Left lung (tissue), 10 donors: ENCODE data around the gene CMBL. TPM values are rescaled to one million over a fixed set of nuclear protein-coding genes. Genes with fewer than 3 reads are reported as not detected.
A peak's percentile ranks its signal among the peaks of the same experiment; 100 is the strongest.

ENCODE experiments used
- ATAC-seq: fragments of 200-7000 bp; cut with Tn5 transposase; one replicate; pipeline ENCODE4 v1.9.1; 2020; ENCODE audit warnings: moderate library complexity
- DNase-seq, 4 donors: peaks; one replicate each; pipeline ENCODE4 v3.0.0-alpha.2; 2013 to 2020
- H3K27ac ChIP-seq, 2 donors: fragments of 200-600 bp; sonication (generic) in 1 of 2; one replicate each; pipeline versions ENCODE4 v1.5.0 to v1.8.0; 2020 to 2021
- H3K27me3 ChIP-seq, 2 donors: fragments of 200-600 bp; sonication (generic) in 1 of 2; one replicate each; pipeline versions ENCODE4 v1.5.0 to v1.8.0; 2020 to 2021
- H3K36me3 ChIP-seq, 2 donors: fragments of 200-600 bp; sonication (generic) in 1 of 2; one replicate each; pipeline versions ENCODE4 v1.5.0 to v1.8.0; 2020 to 2021
- H3K4me1 ChIP-seq, 2 donors: fragments of 200-600 bp; one replicate each; pipeline ENCODE4 v1.8.0; 2021
- H3K4me3 ChIP-seq, 2 donors: fragments of 200-600 bp; sonication (generic) in 1 of 2; one replicate each; pipeline versions ENCODE4 v1.5.0 to v1.8.0; 2020 to 2021; ENCODE audit warnings: mild to moderate bottlenecking in 1 of 2
- H3K9me3 ChIP-seq, 2 donors: fragments of 200-600 bp; sonication (generic) in 1 of 2; one replicate each; pipeline versions ENCODE4 v1.5.0 to v1.8.0; 2020 to 2021
- CTCF ChIP-seq, 2 donors: fragments of 200-600 bp; sonication (generic) in 1 of 2; IDR thresholded peaks; one replicate each; pipeline versions ENCODE4 v1.5.0 to v1.8.0; 2021; ENCODE audit warnings: antibody characterized with exemption in 2 of 2
- intact Hi-C, 2 donors: fragments of 100-400 bp; cut with DNase I; formaldehyde crosslinking; loops; one replicate each; pipeline versions ENCODE4 v1.11.2 to v1.14.2; 2022
- polyA plus RNA-seq, 6 donors: library from polyadenylated mRNA; unstranded; fragments of 120-200 nt; gene quantifications; one replicate each; pipeline ENCODE4 v1.2.1, GENCODE V29; 2013; ENCODE audit not compliant: insufficient read length in 6 of 6
- total RNA-seq, 2 donors: library from RNA; stranded (reverse); fragmentation: NEBNext Ultra II Directional; extraction: Animal tissue kit (Norgen Biotek cat#: 25700); gene quantifications; one replicate each; pipeline ENCODE4 v1.2.1, GENCODE V29; 2021
- donor health status: DM: no; HTN: yes; CAD: no.
- donor health status: DM: no; HTN: no; CAD: no.

CMBL gene
- total and polyA plus RNA-seq, 8 donors = 17.3 to 26.9 (median 22.5) TPM

GRCh38 chr5:10243660-10244240 is 64.0 kb downstream of the CMBL start:
- no peak overlapping the region for H3K4me3 ChIP-seq
- no peaks in the 10 kb centered on the region for H3K9me3 ChIP-seq
- ATAC-seq = no peak
- no peak overlapping the region for H3K27ac ChIP-seq
- peaks cover 3 to 6% of the 10 kb centered on the region in 2 donors for H3K4me1 ChIP-seq
- H3K27me3 ChIP-seq = no peaks in the 10 kb centered on the region
- intact Hi-C loops = no loop called here
- no peak for TF ChIP-seq CTCF (IDR thresholded peaks at IDR 0.05)
- peak in 1 of 4 donors; percentile 9 for DNase-seq
- H3K36me3 ChIP-seq = peaks cover 0 to 4% of the 10 kb centered on the region in 2 donors

GRCh38 chr5:10235350-10235749 is 72.4 kb downstream of the CMBL start:
- no peaks in the 10 kb centered on the region for H3K27me3 ChIP-seq
- no peak for TF ChIP-seq CTCF (IDR thresholded peaks at IDR 0.05)
- no peak overlapping the region for H3K27ac ChIP-seq
- peaks cover 0 to 72% of the 10 kb centered on the region in 2 donors for H3K36me3 ChIP-seq
- DNase-seq (no peak), ATAC-seq (no peak)
- H3K4me1 ChIP-seq = no peaks in the 10 kb centered on the region
- intact Hi-C loops = no loop called here
- H3K4me3 ChIP-seq = no peak overlapping the region
- H3K9me3 ChIP-seq = no peaks in the 10 kb centered on the region

GRCh38 chr5:10233505-10233904 is 74.2 kb downstream of the CMBL start:
- H3K9me3 ChIP-seq = no peaks in the 10 kb centered on the region
- no peak overlapping the region for H3K4me3 ChIP-seq
- H3K4me1 ChIP-seq = no peaks in the 10 kb centered on the region
- intact Hi-C loops = no loop called here
- no peaks in the 10 kb centered on the region for H3K27me3 ChIP-seq
- ATAC-seq = peak; percentile 92
- peaks cover 0 to 75% of the 10 kb centered on the region in 2 donors for H3K36me3 ChIP-seq
- H3K27ac ChIP-seq = no peak overlapping the region
- peak in 3 of 4 donors; percentile 41 to 71 (median 48) for DNase-seq
- no peak for TF ChIP-seq CTCF (IDR thresholded peaks at IDR 0.05)

GRCh38 chr5:10233011-10233410 is 74.7 kb downstream of the CMBL start:
- intact Hi-C loops = no loop called here
- no peak for ATAC-seq
- Histone ChIP-seq H3K27me3 (no peaks in the 10 kb centered on the region), H3K36me3 (peaks cover 0 to 70% of the 10 kb centered on the region in 2 donors), H3K27ac (no peak overlapping the region), H3K4me1 (no peaks in the 10 kb centered on the region), H3K4me3 (no peak overlapping the region), H3K9me3 (no peaks in the 10 kb centered on the region)
- no peak for DNase-seq
- no peak for TF ChIP-seq CTCF (IDR thresholded peaks at IDR 0.05)

- H3K4me1 ChIP-seq = no peaks in the 10 kb centered on the region
- DNase-seq (no peak), ATAC-seq (no peak)
- no peak overlapping the region for H3K27ac ChIP-seq
- peaks cover 0 to 67% of the 10 kb centered on the region in 2 donors for H3K36me3 ChIP-seq
- intact Hi-C loops = no loop called here
- H3K27me3 ChIP-seq = no peaks in the 10 kb centered on the region
- no peak for TF ChIP-seq CTCF (IDR thresholded peaks at IDR 0.05)
- H3K4me3 ChIP-seq = no peak overlapping the region
- no peaks in the 10 kb centered on the region for H3K9me3 ChIP-seq
These were observed 75.3 kb downstream of the CMBL start for GRCh38 chr5:10232386-10232785.
